ENCODE results near the gene SERPINB10. TPM values are rescaled to one million over a fixed set of nuclear protein-coding genes. Genes with fewer than 3 reads are reported as not detected.

The SERPINB10 gene
- total RNA-seq, 1 donor from 2014 or later: not detected

- H3K27ac ChIP-seq (ENCODE audit: low read depth, low read length): no peak overlapping the region
- no peaks in the 10 kb centered on the region for H3K36me3 Mint-ChIP-seq (ENCODE audit: low read depth, unreplicated experiment)
- H3K4me2 ChIP-seq (ENCODE audit: low read length): no peak overlapping the region
- no peak overlapping the region for H3K9ac ChIP-seq (ENCODE audit: low read length)
- no peaks in the 10 kb centered on the region for H3K27me3 Mint-ChIP-seq (ENCODE audit: low read depth, unreplicated experiment)
- H3K79me2 ChIP-seq (ENCODE audit: insufficient read depth, low read length): no peaks in the 10 kb centered on the region
- no peaks in the 10 kb centered on the region for H3K9me3 ChIP-seq (ENCODE audit: insufficient read depth, low read depth, low read length)
- no peaks in the 10 kb centered on the region for H4K20me1 ChIP-seq (ENCODE audit: insufficient read depth, low read length)
- no peaks in the 10 kb centered on the region for H3K4me1 ChIP-seq (ENCODE audit: insufficient read depth, low read length)
- no peak for TF ChIP-seq EZH2 (IDR thresholded peaks at IDR 0.05; ENCODE audit: insufficient read depth, low read length)
- peak; percentile 86 for TF ChIP-seq CTCF (IDR thresholded peaks at IDR 0.05; ENCODE audit: insufficient read depth, low read depth, low read length)
- no peak overlapping the region for H3K27ac Mint-ChIP-seq (ENCODE audit: unreplicated experiment)
- H3K4me1 Mint-ChIP-seq (ENCODE audit: low read depth, unreplicated experiment): no peaks in the 10 kb centered on the region
- no peaks in the 10 kb centered on the region for H3K36me3 ChIP-seq (ENCODE audit: insufficient read depth, low read length)
- no peak overlapping the region for H2AFZ ChIP-seq (ENCODE audit: low read depth, low read length)
- FAIRE-seq: peak; percentile 43
- no peak overlapping the region for H3K4me3 ChIP-seq (ENCODE audit: insufficient read depth, low read depth, low read length)
- peaks cover 2% of the 10 kb centered on the region for H3K9me3 Mint-ChIP-seq (ENCODE audit: unreplicated experiment)
- H3K4me3 Mint-ChIP-seq (ENCODE audit: unreplicated experiment): no peak overlapping the region
- H3K27me3 ChIP-seq (ENCODE audit: insufficient read depth, low read length): no peaks in the 10 kb centered on the region
- DNase-seq (ENCODE audit: low read depth): peak; percentile 48
These were observed 56.0 kb downstream of the SERPINB10 start for GRCh38 chr18:63963615-63964256.

GRCh38 chr18:63964908-63965307, 57.1 kb downstream of the SERPINB10 start:
- no peak overlapping the region for H3K9ac ChIP-seq (ENCODE audit: low read length)
- no peak overlapping the region for H2AFZ ChIP-seq (ENCODE audit: low read depth, low read length)
- Mint-ChIP-seq H3K9me3 (ENCODE audit: unreplicated experiment) (peaks cover 2% of the 10 kb centered on the region), H3K27me3 (ENCODE audit: low read depth, unreplicated experiment) (no peaks in the 10 kb centered on the region), H3K4me3 (ENCODE audit: unreplicated experiment) (no peak overlapping the region), H3K4me1 (ENCODE audit: low read depth, unreplicated experiment) (peaks cover 11% of the 10 kb centered on the region), H3K27ac (ENCODE audit: unreplicated experiment) (no peak overlapping the region), H3K36me3 (ENCODE audit: low read depth, unreplicated experiment) (no peaks in the 10 kb centered on the region)
- no peak overlapping the region for H3K4me3 ChIP-seq (ENCODE audit: insufficient read depth, low read depth, low read length)
- no peak overlapping the region for H3K4me2 ChIP-seq (ENCODE audit: low read length)
- H3K27me3 ChIP-seq (ENCODE audit: insufficient read depth, low read length): no peaks in the 10 kb centered on the region
- no peak overlapping the region for H3K27ac ChIP-seq (ENCODE audit: low read depth, low read length)
- FAIRE-seq: no peak
- TF ChIP-seq EZH2 (IDR thresholded peaks at IDR 0.05; ENCODE audit: insufficient read depth, low read length) (no peak), CTCF (IDR thresholded peaks at IDR 0.05; ENCODE audit: insufficient read depth, low read depth, low read length) (no peak)
- no peaks in the 10 kb centered on the region for H3K9me3 ChIP-seq (ENCODE audit: insufficient read depth, low read depth, low read length)
- DNase-seq (ENCODE audit: low read depth): no peak
- H3K79me2 ChIP-seq (ENCODE audit: insufficient read depth, low read length): no peaks in the 10 kb centered on the region
- no peaks in the 10 kb centered on the region for H4K20me1 ChIP-seq (ENCODE audit: insufficient read depth, low read length)
- no peaks in the 10 kb centered on the region for H3K36me3 ChIP-seq (ENCODE audit: insufficient read depth, low read length)
- H3K4me1 ChIP-seq (ENCODE audit: insufficient read depth, low read length): peaks cover 4% of the 10 kb centered on the region

- H4K20me1 ChIP-seq (ENCODE audit: insufficient read depth, low read length): no peaks in the 10 kb centered on the region
- Mint-ChIP-seq H3K4me3 (ENCODE audit: unreplicated experiment) (no peak overlapping the region), H3K36me3 (ENCODE audit: low read depth, unreplicated experiment) (no peaks in the 10 kb centered on the region), H3K27me3 (ENCODE audit: low read depth, unreplicated experiment) (no peaks in the 10 kb centered on the region), H3K27ac (ENCODE audit: unreplicated experiment) (no peak overlapping the region), H3K9me3 (ENCODE audit: unreplicated experiment) (peaks cover 2% of the 10 kb centered on the region), H3K4me1 (ENCODE audit: low read depth, unreplicated experiment) (peaks cover 11% of the 10 kb centered on the region)
- H3K79me2 ChIP-seq (ENCODE audit: insufficient read depth, low read length): no peaks in the 10 kb centered on the region
- H3K4me2 ChIP-seq (ENCODE audit: low read length): no peak overlapping the region
- no peaks in the 10 kb centered on the region for H3K9me3 ChIP-seq (ENCODE audit: insufficient read depth, low read depth, low read length)
- no peak overlapping the region for H2AFZ ChIP-seq (ENCODE audit: low read depth, low read length)
- H3K4me1 ChIP-seq (ENCODE audit: insufficient read depth, low read length): peaks cover 4% of the 10 kb centered on the region
- H3K27ac ChIP-seq (ENCODE audit: low read depth, low read length): no peak overlapping the region
- DNase-seq (ENCODE audit: low read depth): peak; percentile 46
- H3K27me3 ChIP-seq (ENCODE audit: insufficient read depth, low read length): no peaks in the 10 kb centered on the region
- no peak overlapping the region for H3K4me3 ChIP-seq (ENCODE audit: insufficient read depth, low read depth, low read length)
- TF ChIP-seq CTCF (IDR thresholded peaks at IDR 0.05; ENCODE audit: insufficient read depth, low read depth, low read length) (no peak), EZH2 (IDR thresholded peaks at IDR 0.05; ENCODE audit: insufficient read depth, low read length) (no peak)
- H3K9ac ChIP-seq (ENCODE audit: low read length): no peak overlapping the region
- no peaks in the 10 kb centered on the region for H3K36me3 ChIP-seq (ENCODE audit: insufficient read depth, low read length)
- no peak for FAIRE-seq
These were observed 58.1 kb downstream of the SERPINB10 start for GRCh38 chr18:63965716-63966330.
